Smooth muscle cell (in vitro differentiated cells): ENCODE results near the gene RABEPK. TPM values are rescaled to one million over a fixed set of nuclear protein-coding genes. Genes with fewer than 3 reads are reported as not detected.
A peak's percentile ranks its signal among the peaks of the same experiment; 100 is the strongest.
"Not testable (repeated sequence)": the region's sequence is repeated elsewhere in the genome, so short reads cannot be mapped to it uniquely, and the experiment has no call there.

Source experiments
- DNase-seq: peaks from one replicate; lab custom pipeline; 2025; ENCODE audit not compliant: unreplicated experiment; lab: John Stamatoyannopoulos, UW
- H2AFZ ChIP-seq: fragments of 200-600 bp; sonication (generic); 2 replicates; pipeline ENCODE4 v1.6.0; 2016; ENCODE audit warnings: antibody characterized with exemption, low read depth, mild to moderate bottlenecking
- H3F3A ChIP-seq: fragments of 200-600 bp; sonication (generic); 2 replicates; pipeline ENCODE4 v1.6.0; 2017; ENCODE audit warnings: antibody characterized with exemption, low read depth
- H3K27ac ChIP-seq: fragments of 200-600 bp; sonication (generic); 2 replicates; pipeline ENCODE4 v1.5.1; 2016; ENCODE audit warnings: low read depth, mild to moderate bottlenecking
- H3K27me3 ChIP-seq: fragments of 200-600 bp; sonication (generic); 2 replicates; pipeline ENCODE4 v1.6.1; 2016; ENCODE audit warnings: low read depth, mild to moderate bottlenecking
- H3K36me3 ChIP-seq: fragments of 200-600 bp; sonication (generic); 2 replicates; pipeline ENCODE4 v1.5.1; 2016; ENCODE audit warnings: low read depth
- H3K4me1 ChIP-seq: fragments of 200-600 bp; sonication (generic); 2 replicates; pipeline ENCODE4 v1.5.1; 2016; ENCODE audit warnings: low read depth
- H3K4me2 ChIP-seq: fragments of 200-600 bp; sonication (generic); 2 replicates; pipeline ENCODE4 v1.6.0; 2016; ENCODE audit warnings: mild to moderate bottlenecking
- H3K4me3 ChIP-seq: fragments of 200-600 bp; sonication (generic); 2 replicates; pipeline ENCODE4 v1.5.1; 2016; ENCODE audit warnings: mild to moderate bottlenecking
- H3K79me2 ChIP-seq: fragments of 200-600 bp; sonication (generic); 2 replicates; pipeline ENCODE4 v1.6.0; 2016; ENCODE audit warnings: low read depth, mild to moderate bottlenecking
- H3K9ac ChIP-seq: fragments of 200-600 bp; sonication (generic); 2 replicates; pipeline ENCODE4 v1.6.0; 2016; ENCODE audit warnings: low read depth
- H3K9me3 ChIP-seq: fragments of 200-600 bp; sonication (generic); replicated peaks from 2 replicates; pipeline ENCODE4 v1.5.1; 2016; ENCODE audit warnings: low read depth
- H4K20me1 ChIP-seq: fragments of 200-600 bp; sonication (generic); 2 replicates; pipeline ENCODE4 v1.6.0; 2016; ENCODE audit warnings: low read depth
- WGBS: methylation state at CpG from one replicate; pipeline ENCODE4 v1.1.7; 2016; ENCODE audit warnings: low lambda C conversion rate; 5-methylcytosine and 5-hydroxymethylcytosine counted together
- polyA plus RNA-seq: library from polyadenylated mRNA; unstranded; fragments of >200 nt; fragmentation: Nextera tagmentation; extraction: Ambion mirVana; gene quantifications from 2 replicates; pipeline ENCODE4 v1.2.1, GENCODE V29; 2016
- total RNA-seq: library from RNA; depleted of rRNA; stranded (reverse); fragments of >200 nt; gene quantifications from 2 replicates; pipeline ENCODE4 v1.2.3, GENCODE V29; 2014
- TF ChIP-seq, protein P1 (sequence below): fragments of 200-600 bp; sonication (generic); IDR thresholded peaks from 2 replicates; pipeline ENCODE4 v1.5.1; 2017; ENCODE audit warnings: borderline replicate concordance, mild to moderate bottlenecking, antibody characterized with exemption; ENCODE audit not compliant: insufficient read depth, poor library complexity, severe bottlenecking

RABEPK gene
- total and polyA plus RNA-seq, 2 experiments from 2014 or later = 20.9 to 42.9 TPM

GRCh38 chr9:125261501-125262293, 61.4 kb downstream of the RABEPK start, which contains the start of gene GAPVD1:
GAPVD1 (plus strand) TSS chr9:125261826; CDS start chr9:125298922, 37,096 bp downstream.
- Histone ChIP-seq H3K9ac (peak within 1 kb of the TSS; percentile 93), H3K4me3 (peak within 1 kb of the TSS; percentile 98), H4K20me1 (peaks cover 45% of the 10 kb centered on the region), H3K4me2 (peak within 1 kb of the TSS; percentile 92), H3K4me1 (peaks cover 6% of the 10 kb centered on the region), H3K27ac (peak within 1 kb of the TSS; percentile 56), H2AFZ (peak within 1 kb of the TSS; percentile 98), H3K9me3 (no peaks in the 10 kb centered on the region), H3F3A (no peaks in the 10 kb centered on the region), H3K27me3 (no peaks in the 10 kb centered on the region), H3K36me3 (no peaks in the 10 kb centered on the region), H3K79me2 (peaks cover 51% of the 10 kb centered on the region)
- 5% methylated on average over 61 of the region's 72 CpGs for WGBS
- peak; percentile 56 for DNase-seq
- TF ChIP-seq, protein P1, sequence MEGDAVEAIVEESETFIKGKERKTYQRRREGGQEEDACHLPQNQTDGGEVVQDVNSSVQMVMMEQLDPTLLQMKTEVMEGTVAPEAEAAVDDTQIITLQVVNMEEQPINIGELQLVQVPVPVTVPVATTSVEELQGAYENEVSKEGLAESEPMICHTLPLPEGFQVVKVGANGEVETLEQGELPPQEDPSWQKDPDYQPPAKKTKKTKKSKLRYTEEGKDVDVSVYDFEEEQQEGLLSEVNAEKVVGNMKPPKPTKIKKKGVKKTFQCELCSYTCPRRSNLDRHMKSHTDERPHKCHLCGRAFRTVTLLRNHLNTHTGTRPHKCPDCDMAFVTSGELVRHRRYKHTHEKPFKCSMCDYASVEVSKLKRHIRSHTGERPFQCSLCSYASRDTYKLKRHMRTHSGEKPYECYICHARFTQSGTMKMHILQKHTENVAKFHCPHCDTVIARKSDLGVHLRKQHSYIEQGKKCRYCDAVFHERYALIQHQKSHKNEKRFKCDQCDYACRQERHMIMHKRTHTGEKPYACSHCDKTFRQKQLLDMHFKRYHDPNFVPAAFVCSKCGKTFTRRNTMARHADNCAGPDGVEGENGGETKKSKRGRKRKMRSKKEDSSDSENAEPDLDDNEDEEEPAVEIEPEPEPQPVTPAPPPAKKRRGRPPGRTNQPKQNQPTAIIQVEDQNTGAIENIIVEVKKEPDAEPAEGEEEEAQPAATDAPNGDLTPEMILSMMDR = peak; percentile 5

- TF ChIP-seq, protein P1 = no peak
- peak overlapping the region; percentile 98 for H3K4me3 ChIP-seq
- no peak overlapping the region for H3K27ac ChIP-seq
- H3K9me3 ChIP-seq = no peaks in the 10 kb centered on the region
- H3K79me2 ChIP-seq = peaks cover 59% of the 10 kb centered on the region
- no peaks in the 10 kb centered on the region for H3K36me3 ChIP-seq
- no peaks in the 10 kb centered on the region for H3F3A ChIP-seq
- no peak for DNase-seq
- no peaks in the 10 kb centered on the region for H3K27me3 ChIP-seq
- WGBS = 33% methylated on average over 11 of the region's 11 CpGs
- H3K4me2 ChIP-seq = peak overlapping the region; percentile 92
- peaks cover 53% of the 10 kb centered on the region for H4K20me1 ChIP-seq
- peak overlapping the region; percentile 93 for H3K9ac ChIP-seq
- H2AFZ ChIP-seq = peak overlapping the region; percentile 98
- H3K4me1 ChIP-seq = peaks cover 6% of the 10 kb centered on the region
These were observed 62.1 kb downstream of the RABEPK start for GRCh38 chr9:125262294-125262991.

DNA sequence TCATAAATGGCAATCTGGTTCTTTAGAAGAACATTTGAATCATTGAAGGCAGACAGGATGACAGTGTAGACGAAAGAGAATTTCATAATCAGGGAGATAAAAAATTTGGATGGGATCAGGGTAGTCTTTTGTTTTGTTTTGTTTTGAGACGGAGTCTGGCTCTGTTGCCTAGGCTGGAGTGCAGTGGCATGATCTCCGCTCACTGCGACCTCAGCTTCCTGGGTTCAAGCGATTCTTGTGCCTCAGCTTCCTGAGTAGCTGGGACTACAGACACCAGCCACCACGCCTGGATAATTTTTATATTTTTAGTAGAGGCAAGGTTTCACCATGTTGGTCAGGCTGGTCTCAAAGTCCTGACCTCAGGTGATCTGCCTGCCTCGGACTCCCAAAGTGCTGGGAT, 63.7 kb downstream of the RABEPK start:
- 95% methylated on average over 7 of the region's 7 CpGs for WGBS
- H3K27me3 ChIP-seq, DNase-seq, H2AFZ ChIP-seq, H3K4me3 ChIP-seq, H3K36me3 ChIP-seq, H3K4me2 ChIP-seq, H3K4me1 ChIP-seq, H3K9me3 ChIP-seq, H3K27ac ChIP-seq, H3K9ac ChIP-seq, H3F3A ChIP-seq: not testable (repeated sequence)
- Histone ChIP-seq H4K20me1 (peaks cover 69% of the 10 kb centered on the region), H3K79me2 (peaks cover 74% of the 10 kb centered on the region)

GRCh38 chr9:125268394-125269013, 68.2 kb downstream of the RABEPK start:
- no peaks in the 10 kb centered on the region for H3K9me3 ChIP-seq
- H3K4me1 ChIP-seq = no peaks in the 10 kb centered on the region
- WGBS = 89% methylated on average over 6 of the region's 6 CpGs
- H3K79me2 ChIP-seq = peaks cover 99% of the 10 kb centered on the region
- no peak overlapping the region for H3K4me3 ChIP-seq
- DNase-seq = no peak
- no peak overlapping the region for H2AFZ ChIP-seq
- TF ChIP-seq, protein P1 = no peak
- H3K27me3 ChIP-seq = no peaks in the 10 kb centered on the region
- no peak overlapping the region for H3K27ac ChIP-seq
- no peaks in the 10 kb centered on the region for H3F3A ChIP-seq
- no peak overlapping the region for H3K9ac ChIP-seq
- no peak overlapping the region for H3K4me2 ChIP-seq
- peaks cover 97% of the 10 kb centered on the region for H4K20me1 ChIP-seq
- no peaks in the 10 kb centered on the region for H3K36me3 ChIP-seq
